OCI-LY1 (cell line): ENCODE results near the gene XPNPEP2.

ENCODE experiments used
- CTCF ChIP-seq: fragments of 200-600 bp; sonication (generic), shearing (Covaris generic); IDR thresholded peaks from 2 replicates; pipeline ENCODE4 v1.5.1; 2017; ENCODE audit warnings: mild to moderate bottlenecking, antibody characterized with exemption, low read length, moderate library complexity, mixed read lengths
- EZH2 ChIP-seq: fragments of 200-600 bp; sonication (generic), shearing (Covaris generic); IDR thresholded peaks from 2 replicates; pipeline ENCODE4 v1.8.0; 2017; ENCODE audit warnings: borderline replicate concordance, mixed run types, mild to moderate bottlenecking, antibody characterized with exemption, low read length, moderate library complexity, mixed read lengths

GRCh38 chrX:129795584-129795983 is 56.8 kb downstream of the XPNPEP2 start:
- no peak for TF ChIP-seq CTCF
- no peak for TF ChIP-seq EZH2
